OCI-LY1 (cell line): Measurements from ENCODE around the gene TRIM25.

Source experiments
- CTCF ChIP-seq: fragments of 200-600 bp; sonication (generic), shearing (Covaris generic); IDR thresholded peaks from 2 replicates; pipeline ENCODE4 v1.5.1; 2017; ENCODE audit warnings: mild to moderate bottlenecking, antibody characterized with exemption, low read length, moderate library complexity, mixed read lengths
- EZH2 ChIP-seq: fragments of 200-600 bp; sonication (generic), shearing (Covaris generic); IDR thresholded peaks from 2 replicates; pipeline ENCODE4 v1.8.0; 2017; ENCODE audit warnings: borderline replicate concordance, mixed run types, mild to moderate bottlenecking, antibody characterized with exemption, low read length, moderate library complexity, mixed read lengths

GRCh38 chr17:56913000-56913311 lies 893 bp downstream of the TRIM25 start:
- TF ChIP-seq CTCF = no peak
- no peak for TF ChIP-seq EZH2
